ENCODE measurements around the gene SIPA1. TPM values are rescaled to one million over a fixed set of nuclear protein-coding genes. Genes with fewer than 3 reads are reported as not detected.

Gene SIPA1
- total RNA-seq, 1 donor: 15.2 TPM

GRCh38 chr11:65662247-65662798, 24.4 kb downstream of the SIPA1 start:
- no peak for TF ChIP-seq CTCF (IDR thresholded peaks at IDR 0.05; ENCODE audit: extremely low read depth, low read depth, low read length)
- Histone ChIP-seq H4K20me1 (ENCODE audit: insufficient read depth, low read length) (peaks cover 28% of the 10 kb centered on the region), H3K4me3 (ENCODE audit: insufficient read depth, low read length) (peak overlapping the region; percentile 96), H3K9me3 (ENCODE audit: low read depth, low read length) (no peaks in the 10 kb centered on the region), H3K27ac (ENCODE audit: low read depth, low read length) (peak overlapping the region; percentile 88), H3K4me2 (ENCODE audit: insufficient read depth, low read length) (peak overlapping the region; percentile 100), H3K79me2 (ENCODE audit: insufficient read depth, low read length) (peaks cover 44% of the 10 kb centered on the region), H3K27me3 (ENCODE audit: insufficient read depth, low read length) (no peaks in the 10 kb centered on the region), H3K36me3 (ENCODE audit: insufficient read depth, low read length) (peaks cover 43% of the 10 kb centered on the region), H2AFZ (ENCODE audit: low read length) (peak overlapping the region; percentile 29), H3K4me1 (ENCODE audit: insufficient read depth, low read length) (peaks cover 17% of the 10 kb centered on the region)
- peak; percentile 89 for DNase-seq (ENCODE audit: insufficient read length, low spot score, missing footprints)

GRCh38 chr11:65662799-65663638, 25.1 kb downstream of the SIPA1 start, which contains the start of gene RELA:
TSS of gene RELA (minus strand) at chr11:65662916. CDS start at chr11:65662832, 84 bp downstream.
- Histone ChIP-seq H3K27me3 (ENCODE audit: insufficient read depth, low read length) (no peaks in the 10 kb centered on the region), H3K79me2 (ENCODE audit: insufficient read depth, low read length) (peaks cover 41% of the 10 kb centered on the region), H3K4me2 (ENCODE audit: insufficient read depth, low read length) (peak within 1 kb of the TSS; percentile 100), H3K27ac (ENCODE audit: low read depth, low read length) (peak within 1 kb of the TSS; percentile 98), H3K4me3 (ENCODE audit: insufficient read depth, low read length) (peak within 1 kb of the TSS; percentile 96), H3K4me1 (ENCODE audit: insufficient read depth, low read length) (peaks cover 17% of the 10 kb centered on the region), H4K20me1 (ENCODE audit: insufficient read depth, low read length) (peaks cover 28% of the 10 kb centered on the region), H3K36me3 (ENCODE audit: insufficient read depth, low read length) (peaks cover 36% of the 10 kb centered on the region), H2AFZ (ENCODE audit: low read length) (peak within 1 kb of the TSS; percentile 95), H3K9me3 (ENCODE audit: low read depth, low read length) (no peaks in the 10 kb centered on the region)
- peak; percentile 99 for DNase-seq (ENCODE audit: insufficient read length, low spot score, missing footprints)
- no peak for TF ChIP-seq CTCF (IDR thresholded peaks at IDR 0.05; ENCODE audit: extremely low read depth, low read depth, low read length)

- no peaks in the 10 kb centered on the region for H3K27me3 ChIP-seq (ENCODE audit: insufficient read depth, low read length)
Observed at GRCh38 chr11:65663639-65664200, 25.8 kb downstream of the SIPA1 start.

More at GRCh38 chr11:65663639-65664200, 25.8 kb downstream of the SIPA1 start:
- DNase-seq (ENCODE audit: insufficient read length, low spot score, missing footprints): peak; percentile 92
- Histone ChIP-seq H2AFZ (ENCODE audit: low read length) (peak overlapping the region; percentile 95), H3K79me2 (ENCODE audit: insufficient read depth, low read length) (peaks cover 34% of the 10 kb centered on the region), H3K4me2 (ENCODE audit: insufficient read depth, low read length) (peak overlapping the region; percentile 86), H4K20me1 (ENCODE audit: insufficient read depth, low read length) (peaks cover 24% of the 10 kb centered on the region), H3K27ac (ENCODE audit: low read depth, low read length) (peak overlapping the region; percentile 98), H3K4me1 (ENCODE audit: insufficient read depth, low read length) (peaks cover 17% of the 10 kb centered on the region), H3K9me3 (ENCODE audit: low read depth, low read length) (no peaks in the 10 kb centered on the region), H3K36me3 (ENCODE audit: insufficient read depth, low read length) (peaks cover 29% of the 10 kb centered on the region), H3K4me3 (ENCODE audit: insufficient read depth, low read length) (peak overlapping the region; percentile 96)
- no peak for TF ChIP-seq CTCF (IDR thresholded peaks at IDR 0.05; ENCODE audit: extremely low read depth, low read depth, low read length)

Measured in osteoblast (primary cell).